Large intestine (tissue), 3 donors: Measurements from ENCODE around the gene DENND6B. TPM values are rescaled to one million over a fixed set of nuclear protein-coding genes. Genes with fewer than 3 reads are reported as not detected.
A peak's percentile ranks its signal among the peaks of the same experiment; 100 is the strongest.

Source experiments
- DNase-seq, 2 donors: peaks; one replicate each; pipeline versions ENCODE4 v3.0.0 to v3.0.0-alpha.2; 2013
- H3K27ac ChIP-seq: one replicate; pipeline ENCODE4 v1.5.1; 2013; ENCODE audit warnings: low read length
- H3K27me3 ChIP-seq: 2 replicates; pipeline ENCODE4 v1.6.1; 2013; ENCODE audit warnings: low read length; ENCODE audit not compliant: control insufficient read depth, insufficient read depth
- H3K36me3 ChIP-seq: 2 replicates; pipeline ENCODE4 v1.6.1; 2013; ENCODE audit warnings: low read length; ENCODE audit not compliant: control insufficient read depth, insufficient read depth
- H3K4me1 ChIP-seq: one replicate; pipeline ENCODE4 v1.6.1; 2013; ENCODE audit warnings: low read length; ENCODE audit not compliant: control insufficient read depth, insufficient read depth
- H3K4me3 ChIP-seq: one replicate; pipeline ENCODE4 v1.5.1; 2013; ENCODE audit warnings: low read length
- H3K9me3 ChIP-seq: one replicate; pipeline ENCODE4 v1.6.1; 2013; ENCODE audit warnings: mild to moderate bottlenecking, low read depth, low read length, moderate library complexity; ENCODE audit not compliant: control insufficient read depth
- WGBS: methylation state at CpG from one replicate; pipeline ENCODE4 v1.1.5; 2013; ENCODE audit warnings: low lambda C conversion rate; ENCODE audit not compliant: insufficient coverage; 5-methylcytosine and 5-hydroxymethylcytosine counted together
- polyA plus RNA-seq: library from polyadenylated mRNA; unstranded; fragments of 120-200 nt; gene quantifications from one replicate; pipeline ENCODE4 v1.2.1, GENCODE V29; 2013

DENND6B gene
- polyA plus RNA-seq, 1 donor = 7.1 TPM

- H3K9me3 ChIP-seq = no peaks in the 10 kb centered on the region
- no peak overlapping the region for H3K27ac ChIP-seq
- WGBS = no CpG with 5 or more reads among the region's 29 CpGs
- DNase-seq = no peak
- no peak overlapping the region for H3K4me3 ChIP-seq
- peaks cover 8% of the 10 kb centered on the region for H3K36me3 ChIP-seq
- H3K4me1 ChIP-seq = peaks cover 61% of the 10 kb centered on the region
- no peaks in the 10 kb centered on the region for H3K27me3 ChIP-seq
Observed at GRCh38 chr22:50296658-50297490, 29.9 kb downstream of the DENND6B start.

- WGBS = no CpG with 5 or more reads among the region's 5 CpGs
Observed at GRCh38 chr22:50294319-50294656, 32.5 kb downstream of the DENND6B start.

GRCh38 chr22:50293441-50294318 is 33.1 kb downstream of the DENND6B start:
- Histone ChIP-seq H3K4me3 (peak overlapping the region; percentile 23), H3K4me1 (peaks cover 39% of the 10 kb centered on the region), H3K27me3 (no peaks in the 10 kb centered on the region), H3K27ac (peak overlapping the region; percentile 93), H3K9me3 (peaks cover 3% of the 10 kb centered on the region), H3K36me3 (peaks cover 37% of the 10 kb centered on the region)
- DNase-seq = peak; percentile 83 to 88
- no CpG with 5 or more reads among the region's 42 CpGs for WGBS

More at GRCh38 chr22:50294319-50294656, 32.5 kb downstream of the DENND6B start:
- DNase-seq = no peak
- Histone ChIP-seq H3K9me3 (peaks cover 1% of the 10 kb centered on the region), H3K36me3 (peaks cover 31% of the 10 kb centered on the region), H3K27me3 (no peaks in the 10 kb centered on the region), H3K4me1 (peaks cover 42% of the 10 kb centered on the region), H3K27ac (peak overlapping the region; percentile 93), H3K4me3 (no peak overlapping the region)

GRCh38 chr22:50292643-50293440 is 34.0 kb downstream of the DENND6B start:
- peaks cover 3% of the 10 kb centered on the region for H3K9me3 ChIP-seq
- peaks cover 30% of the 10 kb centered on the region for H3K4me1 ChIP-seq
- peaks cover 45% of the 10 kb centered on the region for H3K36me3 ChIP-seq
- H3K4me3 ChIP-seq = peak overlapping the region; percentile 6
- no CpG with 5 or more reads among the region's 29 CpGs for WGBS
- DNase-seq = no peak
- peak overlapping the region; percentile 56 for H3K27ac ChIP-seq
- no peaks in the 10 kb centered on the region for H3K27me3 ChIP-seq

- H3K36me3 ChIP-seq = peaks cover 68% of the 10 kb centered on the region
- H3K27me3 ChIP-seq = no peaks in the 10 kb centered on the region
- peaks cover 9% of the 10 kb centered on the region for H3K9me3 ChIP-seq
- no peak overlapping the region for H3K4me3 ChIP-seq
- no peak overlapping the region for H3K27ac ChIP-seq
- no peak for DNase-seq
- H3K4me1 ChIP-seq = peaks cover 23% of the 10 kb centered on the region
- WGBS = no CpG with 5 or more reads among the region's 37 CpGs
Observed at GRCh38 chr22:50289942-50290630, 36.7 kb downstream of the DENND6B start.

GRCh38 chr22:50289151-50289941 is 37.5 kb downstream of the DENND6B start:
- H3K9me3 ChIP-seq = peaks cover 9% of the 10 kb centered on the region
- H3K36me3 ChIP-seq = peaks cover 72% of the 10 kb centered on the region
- H3K4me1 ChIP-seq = peaks cover 19% of the 10 kb centered on the region

GRCh38 chr22:50287731-50288130 is 39.1 kb downstream of the DENND6B start:
- DNase-seq = no peak
- Histone ChIP-seq H3K36me3 (peaks cover 86% of the 10 kb centered on the region), H3K9me3 (peaks cover 14% of the 10 kb centered on the region), H3K4me3 (no peak overlapping the region), H3K27me3 (no peaks in the 10 kb centered on the region), H3K27ac (no peak overlapping the region), H3K4me1 (peaks cover 9% of the 10 kb centered on the region)
- no CpG with 5 or more reads among the region's 31 CpGs for WGBS

More at GRCh38 chr22:50289151-50289941, 37.5 kb downstream of the DENND6B start:
- no peak for DNase-seq
- no CpG with 5 or more reads among the region's 57 CpGs for WGBS
- Histone ChIP-seq H3K27me3 (no peaks in the 10 kb centered on the region), H3K4me3 (no peak overlapping the region), H3K27ac (no peak overlapping the region)

- Histone ChIP-seq H3K4me3 (no peak overlapping the region), H3K36me3 (peaks cover 89% of the 10 kb centered on the region), H3K4me1 (peaks cover 12% of the 10 kb centered on the region), H3K27me3 (no peaks in the 10 kb centered on the region), H3K9me3 (peaks cover 14% of the 10 kb centered on the region), H3K27ac (no peak overlapping the region)
- WGBS = no CpG with 5 or more reads among the region's 40 CpGs
- no peak for DNase-seq
Observed at GRCh38 chr22:50286701-50287318, 40.0 kb downstream of the DENND6B start.

GRCh38 chr22:50286275-50286674 is 40.5 kb downstream of the DENND6B start:
- H3K4me1 ChIP-seq = peaks cover 14% of the 10 kb centered on the region
- WGBS = no CpG with 5 or more reads among the region's 21 CpGs
- no peak for DNase-seq
- peaks cover 89% of the 10 kb centered on the region for H3K36me3 ChIP-seq
- H3K27me3 ChIP-seq = no peaks in the 10 kb centered on the region
- H3K4me3 ChIP-seq = no peak overlapping the region
- H3K9me3 ChIP-seq = peaks cover 17% of the 10 kb centered on the region
- H3K27ac ChIP-seq = no peak overlapping the region
